Measurements from ENCODE around the gene TCEAL7.
"Not testable (repeated sequence)": the region's sequence is repeated elsewhere in the genome, so short reads cannot be mapped to it uniquely, and the experiment has no call there.

TCEAL7 gene, protein sequence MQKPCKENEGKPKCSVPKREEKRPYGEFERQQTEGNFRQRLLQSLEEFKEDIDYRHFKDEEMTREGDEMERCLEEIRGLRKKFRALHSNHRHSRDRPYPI

DNA sequence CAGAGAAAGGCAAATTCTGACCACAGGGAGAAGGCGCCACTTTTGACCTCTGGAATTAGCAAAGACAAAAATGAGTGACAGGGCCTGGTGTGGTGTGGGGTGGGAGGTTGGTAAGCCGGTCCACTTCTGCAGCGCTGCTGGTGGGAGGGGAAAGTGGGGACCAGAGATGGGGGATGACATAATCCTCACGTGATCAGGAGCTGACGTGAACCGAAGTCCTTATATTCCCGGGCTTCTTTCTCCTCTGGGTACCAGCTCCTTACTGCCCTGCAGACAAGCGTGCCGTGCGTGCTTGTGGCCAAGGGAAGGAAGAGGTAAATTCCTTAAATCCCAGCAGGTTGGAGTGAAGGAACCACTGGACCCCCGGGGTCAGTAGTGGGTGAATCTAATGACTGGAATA is at the start of gene TCEAL7:
Gene TCEAL7 (plus strand): TSS at position 249 of the 400 bp plus-strand sequence. CDS start 1,165 bp downstream, outside the sequence.
- H4K20me1 ChIP-seq (ENCODE audit: insufficient read depth, low read length), result no peaks in the 10 kb centered on the region
- H3K9ac ChIP-seq (ENCODE audit: low read depth, low read length), result no peak within 1 kb of the TSS
- DNase-seq (no peak), ATAC-seq (ENCODE audit: insufficient read depth, low read depth) (no peak)
- H3K4me2 ChIP-seq (ENCODE audit: insufficient read depth, low read length), result no peak within 1 kb of the TSS
- no peaks in the 10 kb centered on the region for H3K79me2 ChIP-seq (ENCODE audit: insufficient read depth, low read length)
- H3K4me3 ChIP-seq (ENCODE audit: low read depth in 1 of 2, low read length in 2 of 2), result no peak within 1 kb of the TSS
- H3K27me3 ChIP-seq (ENCODE audit: insufficient read depth, low read length, poor library complexity), result no peaks in the 10 kb centered on the region
- no peak within 1 kb of the TSS for H3K27ac ChIP-seq (ENCODE audit: low read length)
- H2AFZ ChIP-seq (ENCODE audit: low read depth, low read length), result no peak within 1 kb of the TSS
- H3K4me1 ChIP-seq (ENCODE audit: insufficient read depth, low read length), result no peaks in the 10 kb centered on the region
- no peaks in the 10 kb centered on the region for H3K9me3 ChIP-seq (ENCODE audit: insufficient read depth, low read length, severe bottlenecking)
- H3K36me3 ChIP-seq (ENCODE audit: insufficient read depth, low read length), result no peaks in the 10 kb centered on the region
- TF ChIP-seq, protein P1, sequence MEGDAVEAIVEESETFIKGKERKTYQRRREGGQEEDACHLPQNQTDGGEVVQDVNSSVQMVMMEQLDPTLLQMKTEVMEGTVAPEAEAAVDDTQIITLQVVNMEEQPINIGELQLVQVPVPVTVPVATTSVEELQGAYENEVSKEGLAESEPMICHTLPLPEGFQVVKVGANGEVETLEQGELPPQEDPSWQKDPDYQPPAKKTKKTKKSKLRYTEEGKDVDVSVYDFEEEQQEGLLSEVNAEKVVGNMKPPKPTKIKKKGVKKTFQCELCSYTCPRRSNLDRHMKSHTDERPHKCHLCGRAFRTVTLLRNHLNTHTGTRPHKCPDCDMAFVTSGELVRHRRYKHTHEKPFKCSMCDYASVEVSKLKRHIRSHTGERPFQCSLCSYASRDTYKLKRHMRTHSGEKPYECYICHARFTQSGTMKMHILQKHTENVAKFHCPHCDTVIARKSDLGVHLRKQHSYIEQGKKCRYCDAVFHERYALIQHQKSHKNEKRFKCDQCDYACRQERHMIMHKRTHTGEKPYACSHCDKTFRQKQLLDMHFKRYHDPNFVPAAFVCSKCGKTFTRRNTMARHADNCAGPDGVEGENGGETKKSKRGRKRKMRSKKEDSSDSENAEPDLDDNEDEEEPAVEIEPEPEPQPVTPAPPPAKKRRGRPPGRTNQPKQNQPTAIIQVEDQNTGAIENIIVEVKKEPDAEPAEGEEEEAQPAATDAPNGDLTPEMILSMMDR (IDR thresholded peaks at IDR 0.05; ENCODE audit: borderline replicate concordance, extremely low read depth, low read length, poor library complexity, severe bottlenecking), result no peak
- TF ChIP-seq EZH2 (IDR thresholded peaks at IDR 0.05; ENCODE audit: borderline replicate concordance, low read depth, low read length, severe bottlenecking), result no peak

DNA sequence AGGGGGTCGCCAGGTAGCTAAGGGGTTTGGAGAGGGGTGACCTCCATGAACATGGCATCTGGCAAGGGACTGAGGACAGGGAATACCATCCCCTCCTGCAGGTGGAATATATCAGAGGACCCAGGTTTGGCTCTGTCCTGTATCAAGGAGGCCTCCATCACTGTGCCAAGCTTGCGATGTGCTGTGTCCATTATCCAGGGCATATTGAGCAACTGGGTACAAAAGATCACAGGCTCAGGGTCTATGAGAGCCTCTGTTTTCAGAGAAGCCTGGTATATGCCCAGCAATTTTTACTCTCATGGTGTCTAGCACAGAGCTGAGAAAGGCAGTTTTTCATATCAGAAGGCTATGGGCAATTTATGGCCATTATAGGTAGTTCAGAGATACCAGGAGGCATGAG is 36.9 kb upstream of the TCEAL7 start:
- H3K27ac ChIP-seq (ENCODE audit: low read length), result no peak overlapping the region
- no peak overlapping the region for H2AFZ ChIP-seq (ENCODE audit: low read depth, low read length)
- no peak for TF ChIP-seq EZH2 (IDR thresholded peaks at IDR 0.05; ENCODE audit: borderline replicate concordance, low read depth, low read length, severe bottlenecking)
- TF ChIP-seq, protein P1 (IDR thresholded peaks at IDR 0.05; ENCODE audit: borderline replicate concordance, extremely low read depth, low read length, poor library complexity, severe bottlenecking), result no peak
- no peaks in the 10 kb centered on the region for H3K36me3 ChIP-seq (ENCODE audit: insufficient read depth, low read length)
- no peaks in the 10 kb centered on the region for H3K9me3 ChIP-seq (ENCODE audit: insufficient read depth, low read length, severe bottlenecking)
- DNase-seq (no peak), ATAC-seq (ENCODE audit: insufficient read depth, low read depth) (no peak)
- no peak overlapping the region for H3K4me3 ChIP-seq (ENCODE audit: low read depth in 1 of 2, low read length in 2 of 2)
- no peaks in the 10 kb centered on the region for H3K79me2 ChIP-seq (ENCODE audit: insufficient read depth, low read length)
- no peak overlapping the region for H3K4me2 ChIP-seq (ENCODE audit: insufficient read depth, low read length)
- H3K4me1 ChIP-seq (ENCODE audit: insufficient read depth, low read length), result no peaks in the 10 kb centered on the region
- H3K27me3 ChIP-seq (ENCODE audit: insufficient read depth, low read length, poor library complexity), result no peaks in the 10 kb centered on the region
- no peak overlapping the region for H3K9ac ChIP-seq (ENCODE audit: low read depth, low read length)
- H4K20me1 ChIP-seq (ENCODE audit: insufficient read depth, low read length), result no peaks in the 10 kb centered on the region

DNA sequence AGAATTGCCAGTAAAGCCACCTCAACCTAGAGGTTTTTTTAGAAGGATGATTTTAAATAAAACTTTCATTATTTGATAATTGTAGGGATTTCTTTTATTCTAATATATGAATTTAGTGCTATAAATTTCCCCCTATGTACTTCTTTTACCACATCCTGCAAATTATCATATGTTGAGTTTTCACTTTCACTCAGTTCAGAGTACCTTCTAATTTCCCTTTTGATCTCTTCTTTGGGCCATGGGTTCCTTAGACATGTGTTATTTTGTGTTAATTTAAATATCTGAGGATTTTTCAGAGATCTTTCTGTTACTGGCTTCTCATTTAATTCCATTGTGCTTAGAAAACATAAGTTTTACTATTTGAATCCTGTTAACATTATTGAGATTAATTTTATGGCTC is 25.3 kb upstream of the TCEAL7 start:
- no peak for DNase-seq
- no peak for ATAC-seq (ENCODE audit: insufficient read depth, low read depth)

DNA sequence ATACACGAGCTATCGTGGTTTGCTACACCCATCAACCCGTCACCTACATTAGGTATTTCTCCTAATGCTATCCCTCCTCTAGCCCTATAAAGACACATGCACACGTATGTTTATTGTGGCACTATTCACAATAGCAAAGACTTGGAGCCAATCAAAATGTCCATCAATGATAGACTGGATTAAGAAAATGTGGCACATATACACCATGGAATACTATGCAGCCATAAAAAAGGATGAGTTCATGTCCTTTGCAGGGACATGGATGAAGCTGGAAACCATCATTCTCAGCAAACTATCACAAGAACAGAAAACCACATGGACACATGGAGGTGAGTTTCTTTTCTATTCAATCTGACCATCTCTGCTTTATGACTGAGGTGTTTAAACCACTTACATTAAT is 24.4 kb upstream of the TCEAL7 start:
- H3K79me2 ChIP-seq (ENCODE audit: insufficient read depth, low read length); H3K9me3 ChIP-seq (ENCODE audit: insufficient read depth, low read length, severe bottlenecking); H4K20me1 ChIP-seq (ENCODE audit: insufficient read depth, low read length); DNase-seq; H3K27me3 ChIP-seq (ENCODE audit: insufficient read depth, low read length, poor library complexity); H3K4me3 ChIP-seq (ENCODE audit: low read depth in 1 of 2, low read length in 2 of 2); H3K36me3 ChIP-seq (ENCODE audit: insufficient read depth, low read length); H3K4me2 ChIP-seq (ENCODE audit: insufficient read depth, low read length); H2AFZ ChIP-seq (ENCODE audit: low read depth, low read length); H3K9ac ChIP-seq (ENCODE audit: low read depth, low read length); ATAC-seq (ENCODE audit: insufficient read depth, low read depth); H3K27ac ChIP-seq (ENCODE audit: low read length); H3K4me1 ChIP-seq (ENCODE audit: insufficient read depth, low read length): not testable (repeated sequence)

More for the DNA sequence above, 25.3 kb upstream of the TCEAL7 start:
- Histone ChIP-seq H3K9me3 (ENCODE audit: insufficient read depth, low read length, severe bottlenecking) (no peaks in the 10 kb centered on the region), H4K20me1 (ENCODE audit: insufficient read depth, low read length) (no peaks in the 10 kb centered on the region), H3K36me3 (ENCODE audit: insufficient read depth, low read length) (no peaks in the 10 kb centered on the region), H3K4me2 (ENCODE audit: insufficient read depth, low read length) (no peak overlapping the region), H3K27ac (ENCODE audit: low read length) (no peak overlapping the region), H3K79me2 (ENCODE audit: insufficient read depth, low read length) (no peaks in the 10 kb centered on the region), H3K4me3 (ENCODE audit: low read depth in 1 of 2, low read length in 2 of 2) (no peak overlapping the region), H2AFZ (ENCODE audit: low read depth, low read length) (no peak overlapping the region), H3K27me3 (ENCODE audit: insufficient read depth, low read length, poor library complexity) (no peaks in the 10 kb centered on the region), H3K9ac (ENCODE audit: low read depth, low read length) (no peak overlapping the region), H3K4me1 (ENCODE audit: insufficient read depth, low read length) (no peaks in the 10 kb centered on the region)
- no peak for TF ChIP-seq EZH2 (IDR thresholded peaks at IDR 0.05; ENCODE audit: borderline replicate concordance, low read depth, low read length, severe bottlenecking)
- TF ChIP-seq, protein P1 (IDR thresholded peaks at IDR 0.05; ENCODE audit: borderline replicate concordance, extremely low read depth, low read length, poor library complexity, severe bottlenecking), result no peak
